Type B pancreatic cell (in vitro differentiated cells): ENCODE results near the gene ADAMTSL3. TPM values are rescaled to one million over a fixed set of nuclear protein-coding genes. Genes with fewer than 3 reads are reported as not detected.

Source experiments
- DNase-seq: peaks from one replicate; pipeline ENCODE4 v3.0.0; 2021; ENCODE audit warnings: mixed read lengths; ENCODE audit not compliant: unreplicated experiment; ENCODE audit errors: extremely low spot score
- H3K27ac Mint-ChIP-seq: 2 replicates; pipeline ENCODE4 v1.8.0; 2021; ENCODE audit warnings: mild to moderate bottlenecking, mixed read lengths
- H3K27me3 Mint-ChIP-seq: 2 replicates; pipeline ENCODE4 v1.8.0; 2021; ENCODE audit warnings: mixed read lengths
- H3K36me3 Mint-ChIP-seq: 2 replicates; pipeline ENCODE4 v1.8.0; 2021; ENCODE audit warnings: mixed read lengths
- H3K4me1 Mint-ChIP-seq: one replicate; pipeline ENCODE4 v1.8.0; 2021; ENCODE audit warnings: mixed read lengths; ENCODE audit not compliant: unreplicated experiment
- H3K4me3 Mint-ChIP-seq: 2 replicates; pipeline ENCODE4 v1.8.0; 2021; ENCODE audit warnings: mild to moderate bottlenecking, mixed read lengths
- H3K9me3 Mint-ChIP-seq: 2 replicates; pipeline ENCODE4 v1.8.0; 2021; ENCODE audit warnings: mixed read lengths
- total RNA-seq: library from RNA; stranded (reverse); gene quantifications from 2 replicates; pipeline ENCODE4 v1.2.1, GENCODE V29; 2021; ENCODE audit warnings: low replicate concordance
- TF ChIP-seq, protein P1 (sequence below): fragments of 200-600 bp; sonication (generic); conservative IDR thresholded peaks from 2 replicates; pipeline ENCODE4 v1.5.0; 2021; ENCODE audit warnings: antibody characterized with exemption, mild to moderate bottlenecking

Gene ADAMTSL3
- total RNA-seq, 1 donor from 2014 or later = 1.9 TPM

DNA sequence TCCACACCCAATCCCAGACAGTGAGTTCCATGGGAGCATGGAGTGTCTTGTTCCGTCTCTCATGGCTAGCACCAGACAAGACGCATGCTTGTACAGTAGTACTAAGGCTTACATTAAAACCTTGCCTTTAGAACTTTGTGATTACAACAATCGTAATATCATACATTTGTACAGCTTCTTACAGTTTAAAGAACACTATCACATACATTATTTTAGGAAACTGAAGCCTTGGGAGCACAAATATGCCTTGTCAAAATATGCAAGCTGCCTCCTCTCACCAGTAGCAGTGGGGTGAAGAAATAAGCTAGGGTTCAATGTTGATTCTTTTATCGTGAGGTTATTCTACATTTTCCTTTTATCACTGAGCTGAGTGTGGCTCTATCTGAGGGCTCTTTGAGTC is 36.8 kb downstream of the ADAMTSL3 start:
- Mint-ChIP-seq H3K27me3 (peaks cover 5% of the 10 kb centered on the region), H3K9me3 (no peaks in the 10 kb centered on the region), H3K4me1 (peaks cover 6% of the 10 kb centered on the region), H3K4me3 (no peak overlapping the region), H3K27ac (no peak overlapping the region), H3K36me3 (no peaks in the 10 kb centered on the region)
- DNase-seq = no peak
- TF ChIP-seq, protein P1, sequence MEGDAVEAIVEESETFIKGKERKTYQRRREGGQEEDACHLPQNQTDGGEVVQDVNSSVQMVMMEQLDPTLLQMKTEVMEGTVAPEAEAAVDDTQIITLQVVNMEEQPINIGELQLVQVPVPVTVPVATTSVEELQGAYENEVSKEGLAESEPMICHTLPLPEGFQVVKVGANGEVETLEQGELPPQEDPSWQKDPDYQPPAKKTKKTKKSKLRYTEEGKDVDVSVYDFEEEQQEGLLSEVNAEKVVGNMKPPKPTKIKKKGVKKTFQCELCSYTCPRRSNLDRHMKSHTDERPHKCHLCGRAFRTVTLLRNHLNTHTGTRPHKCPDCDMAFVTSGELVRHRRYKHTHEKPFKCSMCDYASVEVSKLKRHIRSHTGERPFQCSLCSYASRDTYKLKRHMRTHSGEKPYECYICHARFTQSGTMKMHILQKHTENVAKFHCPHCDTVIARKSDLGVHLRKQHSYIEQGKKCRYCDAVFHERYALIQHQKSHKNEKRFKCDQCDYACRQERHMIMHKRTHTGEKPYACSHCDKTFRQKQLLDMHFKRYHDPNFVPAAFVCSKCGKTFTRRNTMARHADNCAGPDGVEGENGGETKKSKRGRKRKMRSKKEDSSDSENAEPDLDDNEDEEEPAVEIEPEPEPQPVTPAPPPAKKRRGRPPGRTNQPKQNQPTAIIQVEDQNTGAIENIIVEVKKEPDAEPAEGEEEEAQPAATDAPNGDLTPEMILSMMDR = no peak

DNA sequence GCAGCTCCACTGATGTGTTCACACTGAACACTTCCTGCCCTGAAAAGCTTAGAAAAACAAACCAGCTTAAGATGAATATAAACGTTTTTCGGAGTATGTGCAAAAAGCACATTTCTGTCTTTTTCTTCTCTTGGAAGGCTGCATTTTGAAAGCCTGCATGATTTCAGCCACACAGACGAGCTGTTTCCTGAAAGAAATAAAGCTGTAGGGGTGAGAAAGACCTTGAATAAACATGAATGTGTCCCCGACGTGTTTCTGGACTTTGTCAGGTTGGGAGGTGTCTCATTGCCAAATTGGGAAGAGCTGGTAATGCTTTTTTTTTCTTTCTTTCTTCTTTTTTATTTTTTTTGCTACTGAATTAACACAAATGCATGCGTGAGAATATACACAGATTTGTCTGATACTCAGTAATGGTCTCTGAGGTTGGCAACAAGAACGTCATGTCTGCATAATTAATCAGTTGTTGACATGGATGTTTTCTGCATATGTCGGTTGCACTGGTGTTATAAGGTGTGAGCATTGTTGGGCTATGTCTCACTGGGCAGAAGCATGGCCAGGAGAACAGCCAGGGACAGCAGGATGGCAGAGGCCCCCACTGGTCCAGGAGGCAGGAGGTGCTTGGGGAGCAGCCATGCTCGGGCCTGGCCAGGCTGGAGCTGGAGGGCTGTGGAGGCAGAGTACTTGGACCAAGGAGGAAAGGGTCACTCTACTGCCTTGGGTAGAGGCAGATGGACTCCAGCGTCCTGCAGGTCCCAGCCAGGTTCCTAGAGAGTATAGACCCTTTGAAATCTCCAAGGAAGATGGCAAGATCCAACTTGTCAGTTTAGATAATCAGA is 39.0 kb downstream of the ADAMTSL3 start:
- Mint-ChIP-seq H3K9me3 (no peaks in the 10 kb centered on the region), H3K4me3 (no peak overlapping the region), H3K36me3 (no peaks in the 10 kb centered on the region), H3K4me1 (peaks cover 6% of the 10 kb centered on the region), H3K27ac (no peak overlapping the region), H3K27me3 (peaks cover 5% of the 10 kb centered on the region)
- DNase-seq = no peak
- TF ChIP-seq, protein P1 = no peak

DNA sequence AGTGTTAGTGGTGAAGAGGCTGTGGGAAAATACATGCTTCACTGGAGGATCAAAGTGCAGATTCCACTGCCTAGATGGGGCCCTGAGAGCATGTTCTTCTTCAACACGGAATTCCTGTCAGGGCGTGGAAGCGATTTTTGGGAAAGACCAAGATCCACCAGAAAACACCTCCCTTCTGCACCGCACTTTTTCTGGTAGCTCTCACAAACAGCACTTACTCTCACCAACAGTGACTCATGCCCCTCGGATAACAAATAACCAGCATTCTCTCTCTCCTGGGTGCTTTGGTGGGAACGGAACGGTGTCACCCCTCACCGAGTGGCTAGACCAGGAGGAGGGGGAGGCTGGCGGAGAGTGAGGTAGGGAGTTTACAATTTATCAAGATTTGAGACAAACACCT is 40.1 kb downstream of the ADAMTSL3 start:
- Mint-ChIP-seq H3K4me1 (peaks cover 6% of the 10 kb centered on the region), H3K36me3 (no peaks in the 10 kb centered on the region), H3K4me3 (no peak overlapping the region), H3K27me3 (peaks cover 5% of the 10 kb centered on the region), H3K27ac (no peak overlapping the region), H3K9me3 (no peaks in the 10 kb centered on the region)
- no peak for DNase-seq
- TF ChIP-seq, protein P1 = no peak

DNA sequence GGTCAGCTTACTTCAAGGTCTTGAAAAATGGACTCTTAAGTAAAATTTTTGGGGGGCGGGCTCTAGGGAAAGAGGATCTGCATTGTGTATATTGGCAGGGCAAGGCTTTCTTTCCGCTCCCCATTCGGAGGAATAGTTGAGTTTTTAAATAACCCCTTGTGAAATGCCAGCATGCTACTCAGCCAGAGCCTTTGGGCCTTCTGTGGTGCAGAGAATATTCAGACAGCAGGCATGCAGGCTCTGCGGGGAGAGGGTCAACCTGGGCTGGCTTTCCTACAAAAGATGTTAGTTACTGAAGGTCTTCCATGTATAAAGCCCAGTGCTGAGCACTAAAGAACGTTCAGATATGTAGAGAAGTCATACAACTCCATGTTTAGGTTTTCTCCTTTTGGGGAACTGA is 40.6 kb downstream of the ADAMTSL3 start:
- TF ChIP-seq, protein P1 = no peak
- Mint-ChIP-seq H3K9me3 (no peaks in the 10 kb centered on the region), H3K36me3 (no peaks in the 10 kb centered on the region), H3K27me3 (peaks cover 5% of the 10 kb centered on the region), H3K4me1 (peaks cover 6% of the 10 kb centered on the region), H3K27ac (no peak overlapping the region), H3K4me3 (no peak overlapping the region)
- no peak for DNase-seq

DNA sequence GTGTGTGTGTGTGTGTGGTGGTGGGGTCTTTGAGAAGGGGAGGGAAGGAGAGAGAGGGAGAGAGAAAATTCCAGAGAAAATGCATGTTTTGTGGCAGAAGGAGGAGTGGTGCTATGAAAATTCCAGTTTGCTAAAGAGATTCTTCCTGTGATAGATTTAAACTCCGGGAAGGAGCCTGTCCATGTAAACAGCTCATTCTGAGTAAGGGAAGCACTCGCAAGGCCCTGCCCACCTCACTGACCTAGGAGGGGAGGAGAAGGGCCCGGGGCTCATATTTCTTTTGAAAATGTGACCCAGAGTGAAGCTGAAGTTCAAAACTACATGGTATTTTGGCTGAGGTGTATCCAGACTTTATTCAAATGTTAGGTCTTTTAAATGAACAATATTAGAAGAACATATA is 41.3 kb downstream of the ADAMTSL3 start:
- Mint-ChIP-seq H3K27me3 (peaks cover 3% of the 10 kb centered on the region), H3K4me3 (no peak overlapping the region), H3K9me3 (no peaks in the 10 kb centered on the region), H3K36me3 (no peaks in the 10 kb centered on the region), H3K27ac (no peak overlapping the region), H3K4me1 (peaks cover 6% of the 10 kb centered on the region)
- TF ChIP-seq, protein P1 = no peak
- no peak for DNase-seq
